Right forelimb (tissue), 1 donor: ENCODE data around the gene GPAT2.
"Not testable (repeated sequence)": the region's sequence is repeated elsewhere in the genome, so short reads cannot be mapped to it uniquely, and the experiment has no call there.

Experiments
- DNase-seq: peaks from one replicate; pipeline ENCODE4 v3.0.0-alpha.2; 2018

GPAT2 gene, protein sequence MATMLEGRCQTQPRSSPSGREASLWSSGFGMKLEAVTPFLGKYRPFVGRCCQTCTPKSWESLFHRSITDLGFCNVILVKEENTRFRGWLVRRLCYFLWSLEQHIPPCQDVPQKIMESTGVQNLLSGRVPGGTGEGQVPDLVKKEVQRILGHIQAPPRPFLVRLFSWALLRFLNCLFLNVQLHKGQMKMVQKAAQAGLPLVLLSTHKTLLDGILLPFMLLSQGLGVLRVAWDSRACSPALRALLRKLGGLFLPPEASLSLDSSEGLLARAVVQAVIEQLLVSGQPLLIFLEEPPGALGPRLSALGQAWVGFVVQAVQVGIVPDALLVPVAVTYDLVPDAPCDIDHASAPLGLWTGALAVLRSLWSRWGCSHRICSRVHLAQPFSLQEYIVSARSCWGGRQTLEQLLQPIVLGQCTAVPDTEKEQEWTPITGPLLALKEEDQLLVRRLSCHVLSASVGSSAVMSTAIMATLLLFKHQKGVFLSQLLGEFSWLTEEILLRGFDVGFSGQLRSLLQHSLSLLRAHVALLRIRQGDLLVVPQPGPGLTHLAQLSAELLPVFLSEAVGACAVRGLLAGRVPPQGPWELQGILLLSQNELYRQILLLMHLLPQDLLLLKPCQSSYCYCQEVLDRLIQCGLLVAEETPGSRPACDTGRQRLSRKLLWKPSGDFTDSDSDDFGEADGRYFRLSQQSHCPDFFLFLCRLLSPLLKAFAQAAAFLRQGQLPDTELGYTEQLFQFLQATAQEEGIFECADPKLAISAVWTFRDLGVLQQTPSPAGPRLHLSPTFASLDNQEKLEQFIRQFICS

DNA sequence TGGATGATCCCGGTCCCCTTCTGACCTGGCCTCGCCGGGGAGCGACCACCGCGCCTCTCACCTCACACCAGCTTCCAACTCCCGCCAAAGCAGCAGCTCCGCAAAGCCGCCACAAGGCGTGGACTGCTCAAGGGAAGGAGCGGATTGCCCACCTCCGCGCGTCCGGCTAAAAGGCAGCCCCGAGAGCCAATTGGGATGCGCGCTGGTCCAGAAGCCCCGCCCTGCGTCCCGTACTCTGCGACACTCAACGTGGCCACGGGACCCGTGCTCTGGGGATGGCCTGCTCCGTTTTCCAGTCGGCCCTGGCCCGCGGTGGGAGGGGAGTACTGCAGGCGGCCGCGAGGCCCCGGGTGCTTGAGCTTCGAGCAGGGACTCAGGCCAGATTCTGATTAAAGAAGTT lies at the start of gene GPAT2:
GPAT2 (minus strand) TSS at position 125 of the 400 bp plus-strand sequence. CDS start 2,557 bp downstream, outside the sequence.
- not testable (repeated sequence) for DNase-seq

- no peak for DNase-seq
Measured at GRCh38 chr2:96083989-96084857, 49.5 kb upstream of the GPAT2 start.

- DNase-seq, result no peak
Measured at GRCh38 chr2:96083064-96083939, 48.6 kb upstream of the GPAT2 start.

DNA sequence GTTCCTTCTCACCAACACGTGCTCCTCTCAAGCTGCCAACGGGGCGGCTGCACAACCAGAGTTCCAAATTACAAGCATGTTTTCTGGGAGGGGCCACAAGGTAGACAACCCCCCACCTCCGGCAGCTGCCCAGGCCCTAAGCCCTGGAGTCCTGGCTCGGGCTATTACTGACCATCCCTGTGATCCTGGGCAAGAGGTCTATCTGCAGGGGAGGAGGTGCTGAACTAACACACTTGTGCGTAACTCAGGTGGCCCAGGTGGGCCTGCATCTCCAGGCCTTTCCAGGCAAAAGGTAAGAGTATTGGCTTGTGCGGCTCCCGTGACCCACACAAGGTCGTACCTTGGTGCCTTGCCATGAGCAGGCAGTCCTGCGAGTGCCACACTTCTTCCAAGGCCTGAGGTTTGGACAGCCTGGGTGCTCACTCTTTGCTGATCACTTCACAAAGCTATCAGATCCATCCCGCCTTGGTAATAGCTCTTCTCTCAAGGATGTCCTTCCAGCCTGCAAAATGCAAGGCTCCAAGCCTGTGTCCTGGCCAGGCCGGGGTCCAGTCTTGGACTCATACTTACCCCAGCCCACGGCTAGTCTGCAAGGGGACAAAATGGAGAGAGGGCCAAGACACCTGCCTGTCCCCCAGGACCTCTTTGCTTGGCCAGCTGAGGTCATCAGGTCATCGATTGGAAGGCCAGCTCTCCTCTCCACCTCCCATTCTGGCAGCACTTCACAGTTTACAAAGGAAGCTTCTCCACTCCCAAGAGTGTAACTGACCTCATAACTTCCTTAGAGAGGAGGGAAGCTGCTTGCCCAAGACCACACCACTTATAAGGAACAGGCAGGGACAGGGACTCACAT lies 47.7 kb upstream of the GPAT2 start:
- no peak for DNase-seq

- no peak for DNase-seq
Measured at GRCh38 chr2:96081042-96081441, 46.3 kb upstream of the GPAT2 start.

DNA sequence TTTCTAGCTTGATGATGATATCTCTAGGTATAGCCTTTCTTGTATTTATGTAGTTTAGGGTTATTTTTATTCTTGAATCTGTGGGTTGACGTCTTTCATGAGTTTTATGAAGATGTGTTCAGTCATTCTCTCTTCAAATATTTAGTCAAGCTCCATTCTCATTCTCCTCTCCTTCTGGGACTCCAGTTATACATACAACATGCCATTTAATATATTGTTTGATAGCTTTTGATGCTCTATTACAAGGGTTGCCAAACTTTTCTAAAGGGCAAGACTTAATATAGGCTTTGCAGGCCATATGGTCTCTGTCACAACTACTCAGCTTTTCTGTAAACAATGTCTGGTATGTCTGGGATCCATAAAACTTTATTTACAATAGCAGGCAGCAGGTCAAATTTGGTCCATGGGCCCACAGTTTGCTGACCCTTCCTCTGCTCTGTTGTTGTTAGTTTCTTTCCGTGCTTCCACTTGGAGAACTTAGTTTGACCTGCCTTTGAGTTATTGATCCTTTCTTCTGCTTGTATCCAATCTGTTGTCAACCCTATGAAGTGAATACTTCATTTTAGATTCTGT lies 40.6 kb upstream of the GPAT2 start:
- DNase-seq, result no peak

DNA sequence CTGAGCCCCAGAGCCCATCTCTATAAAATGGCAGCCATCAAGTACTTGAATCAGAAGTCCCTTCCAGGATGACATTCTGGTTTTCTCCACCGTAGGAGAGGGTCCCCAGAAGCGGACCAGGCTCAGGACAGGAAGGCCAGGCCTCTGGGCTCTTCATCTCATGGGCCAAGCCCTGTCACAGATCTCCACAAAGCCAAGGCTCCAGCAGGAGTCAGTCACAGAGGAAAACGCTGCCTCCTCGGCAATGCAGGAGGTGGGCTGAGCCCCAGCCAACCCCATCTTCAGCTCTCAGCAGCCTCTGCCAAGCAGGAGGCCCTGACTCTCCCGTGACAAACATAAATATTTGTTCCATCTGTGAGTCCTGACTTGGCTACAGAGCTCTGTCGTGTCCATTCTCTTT lies 39.4 kb upstream of the GPAT2 start:
- no peak for DNase-seq

- no peak for DNase-seq
Measured at GRCh38 chr2:96073170-96073775, 38.6 kb upstream of the GPAT2 start.

DNA sequence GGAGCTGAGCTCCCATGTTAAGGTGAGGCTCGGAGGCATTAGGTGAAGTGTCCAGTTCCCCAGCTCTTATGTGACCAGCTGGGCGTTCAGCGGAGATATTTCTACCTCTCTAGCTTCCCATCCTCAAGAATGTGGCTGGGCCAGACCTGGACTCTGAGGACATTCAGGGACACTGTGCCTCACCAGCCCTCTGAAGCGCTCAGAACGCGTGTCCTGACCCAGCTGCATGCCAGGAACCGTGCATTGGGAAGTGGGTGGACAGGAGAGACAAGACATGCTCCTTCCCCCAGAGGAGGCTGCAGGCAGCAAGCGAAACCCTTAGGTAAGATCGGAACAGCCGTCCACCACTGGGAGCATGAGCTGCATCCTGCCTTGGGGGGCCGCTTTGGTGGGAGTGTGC lies 38.0 kb upstream of the GPAT2 start:
- no peak for DNase-seq

DNA sequence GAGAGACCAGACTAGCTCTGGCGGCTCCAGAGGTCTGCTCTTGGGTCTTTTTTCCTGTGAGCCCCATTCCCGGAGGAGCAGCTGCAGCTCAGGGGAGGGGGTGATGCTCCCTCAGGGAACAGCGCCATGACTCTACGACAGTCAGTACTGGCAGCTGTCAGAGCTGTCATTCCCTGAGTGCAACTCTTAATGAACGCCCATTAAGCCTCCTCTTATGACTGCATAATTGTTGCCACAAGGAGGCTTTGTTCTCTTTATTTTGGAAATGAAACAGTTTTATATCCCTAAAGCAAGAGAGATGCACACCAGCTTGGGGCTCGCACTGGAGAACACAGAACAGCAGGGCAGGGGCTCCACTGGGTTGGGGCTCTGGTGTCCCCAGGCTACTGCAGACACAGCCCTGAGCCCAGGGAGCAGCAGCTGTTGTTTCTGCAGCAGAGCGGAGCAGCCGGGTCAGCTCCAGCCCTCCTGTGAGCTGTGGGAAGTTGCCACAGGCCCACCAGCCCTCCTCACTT lies 37.3 kb upstream of the GPAT2 start:
- not testable (repeated sequence) for DNase-seq

DNA sequence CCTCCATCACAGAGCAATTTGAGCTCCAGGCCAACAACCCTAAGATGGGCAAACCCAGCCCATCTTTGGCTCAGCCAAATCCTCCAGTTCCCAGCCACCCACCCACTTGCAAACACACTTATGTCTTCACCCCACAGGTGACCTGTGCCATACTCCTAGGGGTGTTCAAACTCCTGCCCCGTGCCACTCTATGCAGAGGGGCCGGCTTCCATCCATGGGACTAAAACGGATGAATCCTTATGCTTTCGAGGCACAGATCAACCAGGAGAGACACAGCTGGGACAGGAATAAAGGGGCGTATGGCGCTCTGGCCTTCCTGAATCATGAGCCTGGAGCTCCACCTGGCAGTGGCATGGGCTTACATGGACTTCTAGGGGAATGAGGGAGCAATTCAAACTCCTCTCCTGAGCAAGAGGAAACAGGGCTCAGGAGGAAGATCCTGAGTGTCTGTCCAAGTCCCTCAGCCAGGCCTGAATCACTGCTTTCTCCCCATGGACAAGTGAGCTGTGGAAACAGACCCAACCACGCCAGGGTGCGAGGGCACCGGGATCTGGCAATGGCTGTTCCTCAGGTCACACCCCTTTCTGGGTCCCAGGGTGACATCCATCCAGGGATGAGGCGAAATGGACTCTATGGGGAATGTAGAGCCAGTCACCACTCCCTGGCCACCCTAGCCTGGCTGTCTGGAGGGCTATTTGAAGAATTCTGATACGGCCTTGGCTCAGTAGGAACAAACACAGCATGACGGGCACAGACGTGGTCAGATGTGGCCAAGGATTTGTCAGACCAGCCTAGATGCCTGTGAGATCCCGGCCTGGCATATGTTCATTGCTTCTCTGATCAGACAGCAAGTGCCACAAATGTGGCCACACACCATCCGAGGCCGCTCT lies 36.6 kb upstream of the GPAT2 start:
- not testable (repeated sequence) for DNase-seq

GRCh38 chr2:96070351-96070750 lies 35.6 kb upstream of the GPAT2 start:
- DNase-seq, result not testable (repeated sequence)

GRCh38 chr2:96069878-96070277 lies 35.2 kb upstream of the GPAT2 start:
- DNase-seq, result not testable (repeated sequence)

DNA sequence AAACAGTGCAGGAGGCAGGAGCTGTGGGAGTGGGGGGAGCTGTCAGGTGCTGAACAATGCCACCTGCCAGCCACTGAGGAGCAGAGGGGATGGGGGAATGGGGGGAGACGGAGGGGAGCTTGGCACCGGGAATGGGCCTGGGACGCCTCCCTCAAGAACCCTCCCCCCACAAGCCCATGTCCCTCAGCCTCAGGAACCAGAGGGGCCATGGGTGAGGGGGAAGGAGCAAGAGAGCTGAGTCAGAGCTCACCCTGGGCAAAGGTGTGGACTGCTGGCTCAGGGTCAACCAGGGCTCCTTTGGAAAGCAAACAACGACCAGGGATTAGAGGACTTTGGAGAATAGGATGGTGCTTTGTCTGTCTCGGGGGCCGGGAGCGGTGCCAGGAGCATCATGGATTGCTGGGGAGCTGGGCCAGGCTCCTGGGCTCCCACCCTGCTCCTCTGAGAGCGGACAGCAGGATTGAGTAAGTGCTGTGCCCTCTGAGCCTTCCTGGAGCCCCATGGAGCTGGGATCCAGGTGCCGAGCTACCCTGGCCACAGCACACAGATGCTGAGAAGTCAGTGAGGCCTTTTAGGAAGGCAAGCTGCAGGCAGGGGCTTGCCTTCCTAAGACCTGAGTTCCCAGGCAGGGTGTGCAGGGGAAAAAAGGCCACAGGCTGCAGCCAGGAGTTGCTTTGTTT lies 33.3 kb upstream of the GPAT2 start:
- DNase-seq, result not testable (repeated sequence)

- not testable (repeated sequence) for DNase-seq
Measured at GRCh38 chr2:96067098-96067660, 32.5 kb upstream of the GPAT2 start.

GRCh38 chr2:96066511-96066910 lies 31.8 kb upstream of the GPAT2 start:
- not testable (repeated sequence) for DNase-seq

DNA sequence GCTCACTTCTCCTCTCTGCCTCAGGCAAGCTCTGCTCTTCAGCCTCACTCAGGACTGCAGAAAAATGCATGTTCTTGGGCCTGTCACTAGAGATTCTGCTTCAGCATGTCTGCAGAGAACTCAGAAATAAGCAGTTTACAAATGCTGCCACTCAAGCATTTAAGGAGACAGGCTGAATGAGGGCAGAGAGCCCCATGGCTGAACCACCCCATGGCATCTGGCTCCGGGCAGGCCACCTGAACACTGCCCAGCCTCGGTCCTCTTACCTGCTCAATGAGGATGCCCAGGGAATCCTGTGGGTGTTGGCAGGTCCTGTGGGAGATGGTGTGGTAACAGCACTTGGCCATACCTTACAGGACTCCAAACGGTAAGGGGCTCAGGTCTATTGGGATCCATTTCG lies 31.2 kb upstream of the GPAT2 start:
- DNase-seq, result not testable (repeated sequence)
